NCI-H526 treated with DMSO at 0.1 percent for 48 hours (cell line): ENCODE results near the gene LDAH.
"Not testable (repeated sequence)": the region's sequence is repeated elsewhere in the genome, so short reads cannot be mapped to it uniquely, and the experiment has no call there.

Experiments used
- DNase-seq: peaks from one replicate; lab custom pipeline; 2025; lab: John Stamatoyannopoulos, UW

LDAH gene

GRCh38 chr2:20722592-20723240, 100.2 kb downstream of the LDAH start:
- no peak for DNase-seq

GRCh38 chr2:20717641-20718040, 105.3 kb downstream of the LDAH start:
- DNase-seq, result no peak

GRCh38 chr2:20716164-20716563, 106.7 kb downstream of the LDAH start:
- DNase-seq, result not testable (repeated sequence)

GRCh38 chr2:20714412-20714811, 108.5 kb downstream of the LDAH start:
- not testable (repeated sequence) for DNase-seq

GRCh38 chr2:20713585-20713984, 109.3 kb downstream of the LDAH start:
- DNase-seq, result not testable (repeated sequence)

- DNase-seq, result not testable (repeated sequence)
Measured at GRCh38 chr2:20711641-20712040, 111.3 kb downstream of the LDAH start.

- DNase-seq, result no peak
Measured at GRCh38 chr2:20707601-20708000, 115.3 kb downstream of the LDAH start.

- DNase-seq, result no peak
Measured at GRCh38 chr2:20706786-20707185, 116.1 kb downstream of the LDAH start.

- no peak for DNase-seq
Measured at GRCh38 chr2:20706217-20706616, 116.7 kb downstream of the LDAH start.

GRCh38 chr2:20704886-20705285, 118.0 kb downstream of the LDAH start:
- no peak for DNase-seq

GRCh38 chr2:20702563-20702962, 120.3 kb downstream of the LDAH start:
- no peak for DNase-seq

GRCh38 chr2:20698916-20699613, 123.8 kb downstream of the LDAH start:
- no peak for DNase-seq

- no peak for DNase-seq
Measured at GRCh38 chr2:20697322-20697934, 125.5 kb downstream of the LDAH start.

- no peak for DNase-seq
Measured at GRCh38 chr2:20696366-20696765, 126.5 kb downstream of the LDAH start.

GRCh38 chr2:20693317-20693716, 129.6 kb downstream of the LDAH start:
- DNase-seq, result no peak

GRCh38 chr2:20692081-20692480, 130.8 kb downstream of the LDAH start:
- no peak for DNase-seq

- DNase-seq, result no peak
Measured at GRCh38 chr2:20691076-20691734, 131.7 kb downstream of the LDAH start.

GRCh38 chr2:20689428-20690264, 133.3 kb downstream of the LDAH start:
- no peak for DNase-seq

GRCh38 chr2:20687260-20687832, 135.6 kb downstream of the LDAH start:
- no peak for DNase-seq

GRCh38 chr2:20684581-20685063, 138.3 kb downstream of the LDAH start:
- DNase-seq, result no peak

GRCh38 chr2:20682167-20682920, 140.6 kb downstream of the LDAH start:
- no peak for DNase-seq
